GM19025 (cell line): Measurements from ENCODE around the gene TKFC.
"Not testable (repeated sequence)": the region's sequence is repeated elsewhere in the genome, so short reads cannot be mapped to it uniquely, and the experiment has no call there.

ENCODE experiments used
- ATAC-seq: cut with Tn5 transposase; IDR thresholded peaks from one replicate; pipeline ENCODE4 v1.9.1; 2021; ENCODE audit warnings: mild to moderate bottlenecking, low read depth, moderate library complexity; ENCODE audit not compliant: unreplicated experiment

The TKFC gene

GRCh38 chr11:61362542-61362875 is 29.5 kb downstream of the TKFC start:
- no peak for ATAC-seq

- ATAC-seq: no peak
Observed at GRCh38 chr11:61364012-61364675, 31.1 kb downstream of the TKFC start.

GRCh38 chr11:61367406-61367805 is 34.4 kb downstream of the TKFC start:
- ATAC-seq: no peak

- no peak for ATAC-seq
Observed at GRCh38 chr11:61368646-61369045, 35.6 kb downstream of the TKFC start.

- ATAC-seq: no peak
Observed at GRCh38 chr11:61369372-61370348, 36.6 kb downstream of the TKFC start.

GRCh38 chr11:61370349-61371005 is 37.4 kb downstream of the TKFC start:
- ATAC-seq: no peak

GRCh38 chr11:61372659-61373420 is 39.8 kb downstream of the TKFC start:
- no peak for ATAC-seq

- ATAC-seq: no peak
Observed at GRCh38 chr11:61375761-61376108, 42.7 kb downstream of the TKFC start.

DNA sequence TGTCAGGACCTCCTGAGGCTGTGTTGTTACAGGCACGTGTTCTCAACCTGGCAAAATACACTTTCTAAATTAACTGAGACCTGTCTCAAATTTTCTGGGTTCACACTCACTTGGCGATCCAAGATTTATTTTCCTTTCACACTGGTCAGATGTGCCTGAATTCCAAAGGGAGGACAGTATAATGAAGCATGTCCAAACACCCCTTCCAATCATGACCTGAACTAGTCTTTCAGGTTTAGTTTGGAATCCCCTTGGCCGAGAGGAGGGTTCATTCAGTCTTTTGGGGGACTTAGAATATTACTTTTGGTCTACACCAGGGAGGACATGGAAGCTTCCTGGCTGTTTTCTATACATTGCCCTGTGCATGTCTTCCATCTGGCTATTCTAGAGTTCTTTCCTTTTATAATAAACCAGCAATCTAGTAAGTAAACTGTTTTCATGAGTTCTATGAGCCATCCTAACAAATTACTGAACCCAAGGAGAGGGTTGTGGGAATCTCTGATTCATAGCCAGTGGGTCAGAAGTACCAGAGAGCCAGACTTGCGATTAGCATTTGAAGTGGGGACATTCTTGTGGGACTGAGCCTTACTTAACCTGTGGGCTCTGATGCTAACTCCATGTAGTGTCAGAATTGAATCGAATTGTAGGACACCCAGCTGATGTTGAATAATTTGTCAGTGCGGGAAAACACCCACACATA is 44.6 kb downstream of the TKFC start:
- no peak for ATAC-seq

DNA sequence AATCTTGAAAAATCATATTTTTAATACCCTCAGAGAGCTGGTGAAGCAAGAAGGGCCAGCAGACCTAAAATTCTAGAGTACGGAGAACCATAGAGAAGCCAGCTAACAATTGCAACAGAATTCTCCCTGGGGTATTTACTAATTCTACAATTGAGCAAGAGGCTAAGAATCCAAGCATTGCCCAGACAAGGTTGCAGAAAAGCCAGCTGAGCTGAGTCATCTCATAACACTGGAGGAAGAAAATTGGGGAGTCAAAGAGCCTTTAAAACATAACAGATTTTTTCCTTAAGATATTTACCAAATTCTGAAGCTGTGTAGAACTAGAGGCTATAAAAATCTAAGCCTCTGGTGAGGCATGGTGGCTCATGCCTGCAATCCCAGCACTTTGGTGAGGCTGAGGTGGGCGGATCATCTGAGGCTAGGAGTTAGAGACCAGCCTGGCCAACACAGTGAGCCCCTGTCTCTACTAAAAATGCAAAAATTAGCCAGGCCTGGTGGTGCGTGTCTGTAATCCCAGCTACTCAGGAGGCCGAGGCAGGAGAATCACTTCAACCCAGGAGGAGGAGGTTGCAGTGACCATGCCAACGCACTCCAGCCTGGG is 45.8 kb downstream of the TKFC start:
- ATAC-seq: no peak

DNA sequence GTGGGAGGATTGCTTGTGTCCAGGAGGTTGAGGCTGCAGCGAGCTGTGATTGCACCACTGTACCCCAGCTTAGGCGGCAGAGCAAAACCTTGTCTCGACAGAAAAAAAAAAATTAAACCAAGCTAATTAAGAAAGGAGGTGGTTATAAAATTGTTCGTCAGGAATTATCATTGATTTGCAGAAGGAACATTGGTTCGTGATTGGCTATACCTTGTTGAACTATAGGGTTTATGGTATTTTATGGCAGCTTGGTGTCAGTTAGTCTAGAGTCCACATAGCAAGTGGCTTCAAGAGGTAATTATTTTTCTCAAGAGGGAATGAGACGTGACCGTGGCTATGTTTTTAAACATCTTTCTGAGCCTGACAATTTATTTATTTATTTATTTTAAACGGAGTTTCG is 47.9 kb downstream of the TKFC start:
- no peak for ATAC-seq

DNA sequence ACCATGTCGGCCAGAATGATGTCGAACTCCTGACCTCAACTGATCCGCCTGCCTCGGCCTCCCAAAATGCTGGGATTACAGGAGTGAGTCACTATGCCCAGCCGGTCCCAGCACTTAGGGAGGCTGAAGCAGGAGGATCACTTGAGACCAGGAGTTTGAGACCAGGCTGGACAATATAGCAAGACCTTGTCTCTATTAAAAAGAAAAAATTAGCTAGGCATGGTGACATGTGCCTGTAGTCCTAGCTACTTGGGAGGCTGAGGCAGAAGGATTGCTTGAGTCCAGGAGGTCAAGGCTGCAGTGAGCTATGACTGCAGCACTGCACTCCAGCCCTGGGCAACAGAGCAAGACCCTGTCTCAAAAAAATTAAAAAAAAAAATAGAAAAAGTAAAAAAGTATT is 50.8 kb downstream of the TKFC start:
- ATAC-seq: not testable (repeated sequence)

GRCh38 chr11:61384271-61385242 is 51.5 kb downstream of the TKFC start:
- ATAC-seq: no peak

- no peak for ATAC-seq
Observed at GRCh38 chr11:61390161-61390560, 57.1 kb downstream of the TKFC start.

DNA sequence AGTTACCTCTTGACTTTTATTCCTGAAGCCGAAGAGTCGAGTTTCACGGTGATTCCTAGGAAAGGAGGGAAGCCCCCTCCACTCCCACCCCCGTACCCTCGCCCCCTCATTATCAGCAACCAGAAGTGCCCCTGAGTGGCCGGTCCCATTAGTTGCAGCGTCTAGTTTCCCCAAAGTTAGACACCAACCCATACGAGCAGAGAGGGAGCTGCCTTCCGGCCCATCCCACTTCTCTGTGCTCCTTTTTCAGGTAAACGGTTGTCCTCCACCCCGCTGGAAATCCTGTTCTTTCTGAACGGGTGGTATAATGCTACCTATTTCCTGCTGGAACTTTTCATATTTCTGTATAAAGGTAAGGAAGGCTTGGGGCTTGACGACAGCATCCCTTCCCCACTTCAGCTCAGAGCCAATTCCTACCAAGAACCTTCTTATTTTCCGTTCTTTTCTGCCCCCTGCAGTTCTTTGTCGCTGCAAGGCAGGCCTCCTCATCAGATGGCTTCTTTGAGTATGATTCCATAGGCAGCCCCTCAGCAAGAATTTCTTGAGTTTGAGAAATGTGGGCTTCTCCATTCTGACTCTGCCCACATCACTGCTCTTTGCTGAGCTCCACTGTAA is 60.1 kb downstream of the TKFC start:
- no peak for ATAC-seq
